GM12873 (cell line): ENCODE measurements around the gene GALP.

ENCODE experiments used
- CTCF ChIP-seq: IDR thresholded peaks from 2 replicates; pipeline ENCODE4 v1.5.1; 2012; ENCODE audit warnings: low read depth, mild to moderate bottlenecking, moderate library complexity, low read length, control low read depth; ENCODE audit not compliant: insufficient read depth; ENCODE audit errors: missing control alignments

Gene GALP

GRCh38 chr19:56136362-56136761, 39.4 kb upstream of the GALP start:
- no peak for TF ChIP-seq CTCF

GRCh38 chr19:56137405-56137804, 38.4 kb upstream of the GALP start:
- TF ChIP-seq CTCF, result no peak

GRCh38 chr19:56138069-56138468, 37.7 kb upstream of the GALP start:
- no peak for TF ChIP-seq CTCF

GRCh38 chr19:56139847-56140582, 35.8 kb upstream of the GALP start:
- TF ChIP-seq CTCF, result no peak

- no peak for TF ChIP-seq CTCF
Observed at GRCh38 chr19:56140583-56141416, 35.0 kb upstream of the GALP start, which contains the start of gene ZNF444. Gene ZNF444, plus strand, starts transcription at chr19:56141287. Its CDS starts 5,625 bp downstream, at chr19:56146912.

GRCh38 chr19:56141417-56141993, 34.3 kb upstream of the GALP start:
- TF ChIP-seq CTCF, result no peak
